ENCODE results near the gene SSRP1.

- TF ChIP-seq CTCF (conservative IDR thresholded peaks at IDR 0.05 in 1 of 2, IDR thresholded peaks at IDR 0.05 in 1 of 2; ENCODE audit: low read depth in 1 of 2, low read length in 2 of 2) (no peak), EZH2 (IDR thresholded peaks at IDR 0.05; ENCODE audit: low read length, missing control alignments) (no peak)
Observed at GRCh38 chr11:57316017-57316416, 19.7 kb downstream of the SSRP1 start.
